Activated T-helper 1 cell treated with anti-CD3 and anti-CD28 coated beads, Interleukin-12 subunit alpha, Interleukin-12 subunit beta, Interleukin-2, Interleukin-4 antibody, amounts not matched to agents 30 ng/mL and 10 ng/mL and 1 ng/mL, durations not matched to agents 14 hours and 24 hours and 36 hours (primary cell): ENCODE measurements around the gene NOC4L. TPM values are rescaled to one million over a fixed set of nuclear protein-coding genes. Genes with fewer than 3 reads are reported as not detected.

Source experiments
- DNase-seq: peaks from one replicate; pipeline ENCODE4 v3.0.0; 2021; ENCODE audit warnings: low spot score
- H3K27ac Mint-ChIP-seq: one replicate; pipeline ENCODE4 v1.8.0; 2021; ENCODE audit warnings: mild to moderate bottlenecking, mixed read lengths
- H3K27me3 Mint-ChIP-seq: one replicate; pipeline ENCODE4 v1.8.0; 2022; ENCODE audit warnings: mild to moderate bottlenecking, moderate library complexity, mixed read lengths; ENCODE audit not compliant: insufficient read depth
- H3K36me3 Mint-ChIP-seq: one replicate; pipeline ENCODE4 v1.8.0; 2021; ENCODE audit warnings: low read depth, mixed read lengths
- H3K4me1 Mint-ChIP-seq: one replicate; pipeline ENCODE4 v1.8.0; 2021; ENCODE audit warnings: low read depth, mixed read lengths
- H3K4me3 Mint-ChIP-seq: one replicate; pipeline ENCODE4 v1.8.0; 2021; ENCODE audit warnings: mild to moderate bottlenecking, moderate library complexity, mixed read lengths
- H3K9me3 Mint-ChIP-seq: one replicate; pipeline ENCODE4 v1.8.0; 2021; ENCODE audit warnings: mixed read lengths
- intact Hi-C: fragments of 100-400 bp; cut with micrococcal nuclease; formaldehyde crosslinking; loops from one replicate; pipeline ENCODE4 v1.15.1; 2024
- total RNA-seq: library from RNA; stranded (reverse); gene quantifications from 2 replicates; pipeline ENCODE4 v1.2.3, GENCODE V29; 2022

NOC4L gene
- total RNA-seq, 1 donor from 2014 or later, result 51.3 TPM

GRCh38 chr12:132158677-132159554 is 14.7 kb downstream of the NOC4L start:
- Mint-ChIP-seq H3K4me1 (peaks cover 5% of the 10 kb centered on the region), H3K27me3 (peaks cover 1% of the 10 kb centered on the region), H3K4me3 (no peak overlapping the region), H3K9me3 (no peaks in the 10 kb centered on the region), H3K36me3 (peaks cover 2% of the 10 kb centered on the region), H3K27ac (no peak overlapping the region)
- intact Hi-C loops, result no loop called here
- no peak for DNase-seq

DNA sequence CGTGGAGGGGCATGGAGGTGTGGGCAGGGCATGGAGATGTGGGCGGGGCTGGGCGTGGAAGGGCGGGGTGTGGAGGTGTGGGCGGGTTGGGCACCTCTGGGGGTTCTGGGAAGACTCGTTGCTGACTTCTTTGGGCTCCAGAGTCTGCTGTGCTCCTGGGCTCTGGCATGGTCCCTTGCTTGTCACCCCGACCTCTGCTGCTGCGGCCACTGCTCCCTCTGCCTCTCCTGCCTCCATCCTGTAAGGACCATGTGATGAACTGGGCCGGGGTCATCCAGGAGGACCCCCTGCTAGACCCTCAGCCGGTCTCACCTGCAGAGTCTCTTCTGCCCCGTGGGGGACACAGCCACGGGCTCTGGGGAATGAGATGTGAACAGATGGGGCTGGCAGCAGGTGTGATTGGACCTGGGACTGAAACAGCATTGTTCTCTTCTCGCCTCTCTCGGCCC is 15.3 kb downstream of the NOC4L start:
- peaks cover 1% of the 10 kb centered on the region for H3K27me3 Mint-ChIP-seq
- no peak overlapping the region for H3K4me3 Mint-ChIP-seq
- intact Hi-C loops, result no loop called here
- H3K9me3 Mint-ChIP-seq, result no peaks in the 10 kb centered on the region
- no peak overlapping the region for H3K27ac Mint-ChIP-seq
- H3K4me1 Mint-ChIP-seq, result peaks cover 10% of the 10 kb centered on the region
- DNase-seq, result no peak
- peaks cover 2% of the 10 kb centered on the region for H3K36me3 Mint-ChIP-seq

GRCh38 chr12:132160016-132160415 is 15.8 kb downstream of the NOC4L start:
- intact Hi-C loops, result no loop called here
- H3K27ac Mint-ChIP-seq, result no peak overlapping the region
- H3K4me3 Mint-ChIP-seq, result no peak overlapping the region
- H3K9me3 Mint-ChIP-seq, result no peaks in the 10 kb centered on the region
- no peak for DNase-seq
- H3K4me1 Mint-ChIP-seq, result peaks cover 10% of the 10 kb centered on the region
- H3K36me3 Mint-ChIP-seq, result peaks cover 2% of the 10 kb centered on the region
- peaks cover 1% of the 10 kb centered on the region for H3K27me3 Mint-ChIP-seq

DNA sequence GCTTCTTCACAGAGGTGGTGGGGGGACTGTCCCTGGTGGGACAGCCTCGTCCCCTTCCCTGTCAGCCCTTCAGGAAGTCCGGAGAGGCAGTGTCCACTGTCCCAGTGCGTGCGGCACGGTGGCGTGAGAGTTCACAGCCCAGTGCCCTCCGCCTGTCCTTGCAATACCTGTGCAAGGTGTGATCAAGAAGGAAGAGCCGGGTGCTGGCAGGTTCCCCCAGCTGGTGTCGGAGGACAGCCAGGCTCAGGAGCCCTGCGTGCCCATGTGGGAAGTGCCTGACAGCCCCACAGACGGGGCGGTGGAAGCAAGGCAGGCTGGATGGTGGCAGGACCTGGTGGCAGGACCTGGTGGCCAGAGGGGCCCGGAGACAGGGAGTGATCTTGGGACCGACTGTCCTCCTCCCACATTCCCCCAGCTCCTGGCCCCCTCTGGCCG is 16.4 kb downstream of the NOC4L start:
- no peak overlapping the region for H3K4me3 Mint-ChIP-seq
- DNase-seq, result no peak
- H3K9me3 Mint-ChIP-seq, result no peaks in the 10 kb centered on the region
- H3K27ac Mint-ChIP-seq, result no peak overlapping the region
- H3K4me1 Mint-ChIP-seq, result peaks cover 10% of the 10 kb centered on the region
- intact Hi-C loops, result no loop called here
- peaks cover 1% of the 10 kb centered on the region for H3K27me3 Mint-ChIP-seq
- peaks cover 2% of the 10 kb centered on the region for H3K36me3 Mint-ChIP-seq

DNA sequence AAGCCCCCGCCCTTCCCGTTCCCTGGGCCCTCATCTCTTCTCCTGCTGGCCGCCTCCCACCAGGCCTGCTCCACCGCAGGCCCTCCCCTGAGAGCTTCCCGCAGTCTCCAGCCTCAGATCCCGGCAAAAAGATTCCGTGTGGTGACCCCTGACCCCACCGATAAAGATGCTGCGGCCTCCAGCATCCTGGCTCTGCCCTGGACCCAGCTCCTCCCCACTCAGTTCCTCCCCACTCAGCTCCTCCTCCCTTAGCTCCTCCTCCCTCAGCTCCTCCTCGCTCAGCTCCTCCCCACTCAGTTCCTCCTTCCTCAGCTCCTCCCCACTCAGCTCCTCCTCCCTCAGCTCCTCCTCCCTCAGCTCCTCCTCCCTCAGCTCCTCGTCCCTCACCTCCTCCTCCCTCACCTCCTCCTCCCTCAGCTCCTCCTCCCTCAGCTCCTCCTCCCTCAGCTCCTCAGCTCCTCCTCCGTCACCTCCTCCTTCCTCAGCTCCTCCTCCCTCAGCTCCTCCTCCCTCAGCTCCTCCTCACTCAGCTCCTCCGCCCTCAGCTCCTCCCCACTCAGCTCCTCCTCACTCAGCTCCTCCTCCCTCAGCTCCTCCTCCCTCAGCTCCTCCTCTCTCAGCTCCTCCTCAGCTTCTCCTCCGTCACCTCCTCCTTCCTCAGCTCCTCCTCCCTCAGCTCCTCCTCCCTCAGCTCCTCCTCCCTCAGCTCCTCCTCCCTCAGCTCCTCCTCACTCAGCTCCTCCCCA is 17.0 kb downstream of the NOC4L start:
- intact Hi-C loops, result no loop called here
- Mint-ChIP-seq H3K27me3 (peaks cover 1% of the 10 kb centered on the region), H3K9me3 (no peaks in the 10 kb centered on the region), H3K4me1 (peaks cover 10% of the 10 kb centered on the region), H3K4me3 (no peak overlapping the region), H3K36me3 (peaks cover 2% of the 10 kb centered on the region), H3K27ac (no peak overlapping the region)
- DNase-seq, result no peak

DNA sequence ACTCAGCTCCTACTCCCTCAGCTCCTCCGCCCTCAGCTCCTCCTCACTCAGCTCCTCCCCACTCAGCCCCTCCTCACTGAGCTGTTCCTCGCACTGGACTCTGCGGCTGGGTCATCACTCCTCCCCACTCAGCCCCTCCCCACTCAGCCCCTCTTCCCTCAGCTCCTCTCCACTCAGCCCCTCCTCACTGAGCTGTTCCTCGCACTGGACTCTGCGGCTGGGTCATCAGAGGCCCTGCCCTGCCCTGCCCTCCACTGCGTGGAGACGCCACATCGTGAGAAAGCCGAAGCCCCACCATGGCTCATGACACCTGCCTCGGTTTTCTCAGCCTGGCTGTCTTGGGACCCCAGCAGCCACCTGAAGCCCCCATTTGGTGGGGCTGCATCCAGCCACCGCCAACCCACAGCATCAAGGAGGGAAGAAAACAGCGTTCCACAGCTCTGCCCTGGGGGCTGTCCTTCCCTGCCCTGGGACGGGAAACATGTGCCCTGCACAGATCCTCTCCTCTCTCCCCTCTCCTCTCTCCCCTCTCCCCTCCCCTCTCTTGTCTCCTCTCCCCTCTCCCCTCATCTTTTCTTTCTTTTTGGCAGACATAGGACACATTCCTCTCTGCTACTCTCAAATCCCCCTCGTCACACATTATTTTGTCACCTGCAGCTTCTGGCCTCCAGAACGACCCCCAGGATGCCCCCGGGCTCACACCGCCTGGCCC is 17.7 kb downstream of the NOC4L start:
- H3K4me1 Mint-ChIP-seq, result peaks cover 10% of the 10 kb centered on the region

GRCh38 chr12:132162508-132163031 is 18.3 kb downstream of the NOC4L start:
- H3K9me3 Mint-ChIP-seq, result no peaks in the 10 kb centered on the region
- DNase-seq, result no peak
- intact Hi-C loops, result loop anchor here (2.0 kb wide), 1 partner anchor 26 kb away; no protein-coding TSS in a partner anchor
- no peak overlapping the region for H3K4me3 Mint-ChIP-seq
- H3K4me1 Mint-ChIP-seq, result peaks cover 10% of the 10 kb centered on the region
- peaks cover 1% of the 10 kb centered on the region for H3K27me3 Mint-ChIP-seq
- peak overlapping the region; percentile 5 for H3K27ac Mint-ChIP-seq
- peaks cover 2% of the 10 kb centered on the region for H3K36me3 Mint-ChIP-seq

More for the DNA sequence above, 17.7 kb downstream of the NOC4L start:
- Mint-ChIP-seq H3K27ac (peak overlapping the region; percentile 5), H3K4me3 (no peak overlapping the region), H3K36me3 (peaks cover 2% of the 10 kb centered on the region), H3K27me3 (peaks cover 1% of the 10 kb centered on the region), H3K9me3 (no peaks in the 10 kb centered on the region)
- DNase-seq, result no peak
- intact Hi-C loops, result loop anchor here (2.0 kb wide), 1 partner anchor 27 kb away; no protein-coding TSS in a partner anchor

GRCh38 chr12:132163041-132163910 is 19.0 kb downstream of the NOC4L start:
- intact Hi-C loops, result loop anchor here (2.0 kb wide), 1 partner anchor 26 kb away; no protein-coding TSS in a partner anchor
- Mint-ChIP-seq H3K36me3 (peaks cover 2% of the 10 kb centered on the region), H3K27me3 (peaks cover 1% of the 10 kb centered on the region), H3K4me1 (peaks cover 10% of the 10 kb centered on the region), H3K27ac (no peak overlapping the region), H3K9me3 (no peaks in the 10 kb centered on the region), H3K4me3 (peak overlapping the region; percentile 68)
- no peak for DNase-seq

- H3K9me3 Mint-ChIP-seq, result no peaks in the 10 kb centered on the region
- no peak overlapping the region for H3K27ac Mint-ChIP-seq
- H3K4me3 Mint-ChIP-seq, result no peak overlapping the region
- intact Hi-C loops, result loop anchor here (2.0 kb wide), 1 partner anchor 25 kb away; no protein-coding TSS in a partner anchor
- peaks cover 10% of the 10 kb centered on the region for H3K4me1 Mint-ChIP-seq
- no peak for DNase-seq
- H3K27me3 Mint-ChIP-seq, result peaks cover 1% of the 10 kb centered on the region
- H3K36me3 Mint-ChIP-seq, result peaks cover 2% of the 10 kb centered on the region
Measured at GRCh38 chr12:132163911-132164288, 19.6 kb downstream of the NOC4L start.

- Mint-ChIP-seq H3K27me3 (peaks cover 1% of the 10 kb centered on the region), H3K4me1 (peaks cover 10% of the 10 kb centered on the region), H3K27ac (no peak overlapping the region), H3K36me3 (peaks cover 2% of the 10 kb centered on the region), H3K9me3 (no peaks in the 10 kb centered on the region), H3K4me3 (no peak overlapping the region)
- intact Hi-C loops, result no loop called here
- DNase-seq, result no peak
Measured at GRCh38 chr12:132164426-132164825, 20.2 kb downstream of the NOC4L start.

DNA sequence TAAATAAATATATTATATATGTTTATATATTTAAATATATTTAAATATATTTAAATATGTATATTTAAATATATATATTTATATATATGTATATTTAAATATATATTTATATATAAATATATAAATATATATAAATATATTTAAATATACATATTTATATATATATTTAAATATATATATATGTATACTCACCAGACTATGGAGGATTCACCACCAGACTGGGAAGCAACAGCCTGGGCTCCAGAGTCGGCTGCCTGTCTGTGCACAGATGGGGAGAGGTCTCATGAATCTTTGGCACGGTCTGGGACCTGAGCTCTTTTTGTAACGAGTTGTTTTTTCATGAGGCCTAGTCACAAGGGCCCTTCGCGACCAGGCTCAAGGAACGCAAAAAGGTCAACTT is 21.3 kb downstream of the NOC4L start:
- Mint-ChIP-seq H3K4me1 (peaks cover 10% of the 10 kb centered on the region), H3K36me3 (no peaks in the 10 kb centered on the region), H3K27me3 (no peaks in the 10 kb centered on the region), H3K4me3 (no peak overlapping the region), H3K9me3 (no peaks in the 10 kb centered on the region), H3K27ac (no peak overlapping the region)
- intact Hi-C loops, result no loop called here
- DNase-seq, result no peak

GRCh38 chr12:132166093-132166492 is 21.8 kb downstream of the NOC4L start:
- H3K4me3 Mint-ChIP-seq, result no peak overlapping the region
- intact Hi-C loops, result no loop called here
- H3K27ac Mint-ChIP-seq, result no peak overlapping the region

More at GRCh38 chr12:132166093-132166492, 21.8 kb downstream of the NOC4L start:
- peaks cover 10% of the 10 kb centered on the region for H3K4me1 Mint-ChIP-seq
- no peaks in the 10 kb centered on the region for H3K27me3 Mint-ChIP-seq
- no peaks in the 10 kb centered on the region for H3K36me3 Mint-ChIP-seq
- no peaks in the 10 kb centered on the region for H3K9me3 Mint-ChIP-seq
- DNase-seq, result no peak
